K562 (cell line): ENCODE results near the gene LRP1. TPM values are rescaled to one million over a fixed set of nuclear protein-coding genes. Genes with fewer than 3 reads are reported as not detected.

Source experiments
- CC2D1A ChIP-seq: fragments of 450-650 bp; IDR thresholded peaks from 2 replicates; pipeline ENCODE4 v1.6.1; 2017; ENCODE audit warnings: mild to moderate bottlenecking
- CREB3L1 ChIP-seq: fragments of 450-650 bp; IDR thresholded peaks from 2 replicates; pipeline ENCODE4 v1.6.1; 2014; ENCODE audit warnings: low read depth, mild to moderate bottlenecking, moderate library complexity, borderline replicate concordance
- ETS2 ChIP-seq: IDR thresholded peaks from 2 replicates; pipeline ENCODE4 v1.6.1; 2016; ENCODE audit warnings: borderline replicate concordance, missing genetic modification characterization, mild to moderate bottlenecking, moderate library complexity, missing compliant biosample characterization; ENCODE audit not compliant: poor library complexity, severe bottlenecking
- ETV1 ChIP-seq: fragments of 450-650 bp; conservative IDR thresholded peaks from 2 replicates; pipeline ENCODE4 v1.6.1; 2016; ENCODE audit warnings: missing genetic modification characterization, control low read depth, low read depth, missing compliant biosample characterization
- GTF2F1 ChIP-seq: IDR thresholded peaks from 2 replicates; pipeline ENCODE4 v1.6.1; 2011; ENCODE audit warnings: low read depth, low read length, improper control_type of control experiment
- HIVEP1 ChIP-seq: fragments of 250-450 bp; sonication (Bioruptor Pico); IDR thresholded peaks from 2 replicates; pipeline ENCODE4 v1.4.0; 2020; ENCODE audit warnings: mild to moderate bottlenecking
- HNRNPK ChIP-seq: fragments of 200-400 bp; formaldehyde crosslinking; IDR thresholded peaks from one replicate; pipeline ENCODE4 v1.6.1; 2018; ENCODE audit warnings: mild to moderate bottlenecking, low read depth, low read length; ENCODE audit not compliant: poor library complexity, severe bottlenecking
- HOXB6 ChIP-seq: fragments of 250-450 bp; sonication (Bioruptor Pico); IDR thresholded peaks from 2 replicates; pipeline ENCODE4 v1.5.1; 2022; ENCODE audit warnings: mild to moderate bottlenecking, borderline replicate concordance
- HSF4 ChIP-seq: fragments of 250-450 bp; sonication (Bioruptor Pico); IDR thresholded peaks from 2 replicates; pipeline ENCODE4 v2.1.2; 2022; ENCODE audit warnings: mild to moderate bottlenecking, moderate library complexity, borderline replicate concordance
- KAT8 ChIP-seq: fragments of 450-650 bp; IDR thresholded peaks from 2 replicates; pipeline ENCODE4 v1.6.1; 2016; ENCODE audit warnings: low read depth, mild to moderate bottlenecking
- L3MBTL2 ChIP-seq: fragments of 450-650 bp; IDR thresholded peaks from 2 replicates; pipeline ENCODE4 v1.6.1; 2016; ENCODE audit warnings: mild to moderate bottlenecking, moderate library complexity
- MYC ChIP-seq, 2 experiments: fragments of 250-450 bp in 1 of 2; sonication (Bioruptor Pico) in 1 of 2; IDR thresholded peaks; 2 replicates each; pipeline versions ENCODE4 v1.5.1 to v1.6.1; 2012 to 2021; ENCODE audit warnings: low read depth in 2 of 2, borderline replicate concordance in 1 of 2, improper control_type of control experiment in 1 of 2, low read length in 1 of 2, mild to moderate bottlenecking in 1 of 2, moderate library complexity in 1 of 2
- NCOR1 ChIP-seq: fragments of 450-650 bp; IDR thresholded peaks from 2 replicates; pipeline ENCODE4 v1.6.1; 2016; ENCODE audit warnings: mild to moderate bottlenecking, moderate library complexity
- NFIC ChIP-seq: fragments of 450-650 bp; IDR thresholded peaks from 2 replicates; pipeline ENCODE4 v1.6.1; 2017; ENCODE audit warnings: mild to moderate bottlenecking, inconsistent platforms
- RAD51 ChIP-seq: fragments of 450-650 bp; IDR thresholded peaks from 2 replicates; pipeline ENCODE4 v1.7.1; 2016; ENCODE audit warnings: low read depth, mild to moderate bottlenecking, borderline replicate concordance
- SMARCA4 ChIP-seq: fragments of 450-650 bp; IDR thresholded peaks from 2 replicates; pipeline ENCODE4 v1.6.1; 2016
- SOX6 ChIP-seq: fragments of 450-650 bp; IDR thresholded peaks from 2 replicates; pipeline ENCODE4 v1.6.1; 2014; ENCODE audit warnings: mild to moderate bottlenecking
- SRSF1 ChIP-seq: fragments of 200-400 bp; formaldehyde crosslinking; IDR thresholded peaks from 2 replicates; pipeline ENCODE4 v1.6.1; 2017; ENCODE audit warnings: mild to moderate bottlenecking, low read depth, low read length, moderate library complexity
- TAF1 ChIP-seq: IDR thresholded peaks from 2 replicates; pipeline ENCODE4 v1.6.1; 2011; ENCODE audit warnings: mild to moderate bottlenecking, low read length, moderate library complexity; ENCODE audit not compliant: insufficient read depth, control insufficient read depth, severe bottlenecking; ENCODE audit errors: extremely low read depth
- TAF9B ChIP-seq: fragments of 450-650 bp; IDR thresholded peaks from 2 replicates; pipeline ENCODE4 v1.6.1; 2018; ENCODE audit warnings: mild to moderate bottlenecking; ENCODE audit not compliant: partially characterized antibody
- TCF7L2 ChIP-seq: fragments of 150-350 bp; IDR thresholded peaks from 2 replicates; pipeline ENCODE4 v1.6.1; 2016; ENCODE audit warnings: low read depth, mild to moderate bottlenecking, low read length, moderate library complexity
- ZBED1 ChIP-seq: IDR thresholded peaks from 2 replicates; pipeline ENCODE4 v1.6.1; 2014
- ZFP1 ChIP-seq: fragments of 450-650 bp; formaldehyde crosslinking; IDR thresholded peaks from 2 replicates; pipeline ENCODE4 v1.4.0; 2020; ENCODE audit warnings: mild to moderate bottlenecking, mixed read lengths
- ZNF398 ChIP-seq: fragments of 250-450 bp; sonication (Bioruptor Pico); IDR thresholded peaks from 2 replicates; pipeline ENCODE4 v1.8.0; 2021; ENCODE audit warnings: moderate library complexity, mild to moderate bottlenecking, inconsistent platforms
- ZNF583 ChIP-seq: fragments of 250-450 bp; sonication (Bioruptor Pico); IDR thresholded peaks from 2 replicates; pipeline ENCODE4 v1.4.0; 2020
- ZZZ3 ChIP-seq: fragments of 450-650 bp; IDR thresholded peaks from 2 replicates; pipeline ENCODE4 v1.6.1; 2016; ENCODE audit warnings: antibody characterized with exemption, mild to moderate bottlenecking, moderate library complexity
- polyA plus RNA-seq, 8 experiments: library from polyadenylated mRNA; depleted of rRNA in 4 of 8; stranded (reverse) in 5 of 8; unstranded in 3 of 8; fragments of >200 nt; fragmentation: Nextera tagmentation in 2 of 8; fragmentation: Illumina TruSeq in 1 of 8; extraction: Ambion mirVana in 2 of 8; extraction: Trizol in 1 of 8; gene quantifications; 2 replicates each; pipeline versions ENCODE4 v1.2.1 to v1.2.3, GENCODE V29; 2011 to 2014; ENCODE audit warnings: inconsistent platforms in 1 of 8, missing spikeins in 1 of 8
- total RNA-seq, 7 experiments: library from RNA; depleted of rRNA in 6 of 7; stranded (reverse); fragments of >200 nt in 6 of 7; fragmentation: Illumina TruSeq in 2 of 7; extraction: Trizol in 2 of 7; gene quantifications; 2 replicates each; pipeline versions ENCODE4 v1.2.1 to v1.2.3, GENCODE V29; 2011 to 2021; ENCODE audit warnings: low replicate concordance in 1 of 7

Gene LRP1
- total and polyA plus RNA-seq, 9 of the 15 experiments (the other 6 are each of a cell fraction or from before 2014, with no cell fraction given): 0.04 to 0.64 (median 0.19) TPM; not detected in 2

- TF ChIP-seq ZFP1 (no peak), TAF9B (no peak), TAF1 (peak; percentile 82), TCF7L2 (no peak), MYC (IDR thresholded peaks at IDR 0.05; ENCODE audit: low read depth, low read length) (peak; percentile 76; the same call in 1 of the 2 replicates), MYC (CRISPR knock-in tag; IDR thresholded peaks at IDR 0.05; ENCODE audit: borderline replicate concordance, low read depth) (no peak), L3MBTL2 (peak; percentile 97), ETV1 (peak; percentile 74), HSF4 (CRISPR knock-in tag) (0 out of 2 replicates have a peak, but pooled peaks have one; percentile 43), GTF2F1 (no peak), KAT8 (no peak), CREB3L1 (peak; percentile 76; the same call in 1 of the 2 replicates), RAD51 (peak; percentile 71), NCOR1 (peak; percentile 43; the same call in 1 of the 2 replicates), SOX6 (peak; percentile 49; the same call in 1 of the 2 replicates), HIVEP1 (no peak), CC2D1A (no peak), ZZZ3 (no peak), NFIC (peak; percentile 5; the same call in 1 of the 2 replicates), ZBED1 (peak; percentile 46; the same call in 1 of the 2 replicates), HNRNPK (peak; percentile 19), ZNF583 (CRISPR knock-in tag) (no peak), HOXB6 (CRISPR knock-in tag) (no peak), SMARCA4 (no peak; the same call in 1 of the 2 replicates), SRSF1 (no peak), ETS2 (no peak), ZNF398 (CRISPR knock-in tag) (no peak)
These were observed 39.7 kb upstream of the LRP1 start, which contains the start of gene NAB2 (continued) for GRCh38 chr12:57088354-57089270.
